ENCODE data around the gene NKD1. TPM values are rescaled to one million over a fixed set of nuclear protein-coding genes. Genes with fewer than 3 reads are reported as not detected.
A peak's percentile ranks its signal among the peaks of the same experiment; 100 is the strongest.

Gene NKD1
- polyA plus RNA-seq, 3 donors, result 0.01 TPM; not detected in 2

DNA sequence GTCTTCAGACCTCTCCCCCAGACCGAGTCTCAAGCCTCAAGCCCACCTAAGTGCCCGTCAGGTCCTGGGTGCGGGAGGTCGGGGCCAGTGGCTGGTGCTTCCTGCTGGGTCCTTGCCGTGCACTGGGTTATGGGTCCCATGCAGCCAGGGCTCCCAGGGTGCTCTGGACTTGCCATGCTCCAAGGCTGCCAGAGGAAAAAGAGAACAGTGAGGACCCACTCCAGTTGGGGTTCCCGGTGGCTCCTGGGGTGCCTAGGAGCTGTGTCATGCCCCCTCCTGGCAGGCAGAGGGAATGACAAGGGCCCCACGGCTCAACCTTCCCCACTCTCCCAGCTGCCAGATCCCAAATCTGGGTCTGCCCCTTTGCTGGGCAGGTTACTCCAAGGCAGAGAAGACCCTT is 129.2 kb downstream of the NKD1 start:
- Histone ChIP-seq H3K27ac (ENCODE audit: low read depth in 1 of 2, low read length in 2 of 2) (peak overlapping the region; percentile 7 to 100), H3K36me3 (replicated peaks in 1 of 2; ENCODE audit: control insufficient read depth in 1 of 2, insufficient read depth in 2 of 2, low read length in 2 of 2) (peaks cover 56 to 69% of the 10 kb centered on the region in 2 donors), H3K4me3 (replicated peaks in 1 of 3; ENCODE audit: low read depth in 2 of 3, low read length in 3 of 3) (no peak overlapping the region), H2AFZ (ENCODE audit: insufficient read depth, low read depth, low read length, poor library complexity, severe bottlenecking) (no peak overlapping the region), H3K79me2 (ENCODE audit: insufficient read depth, low read length) (peaks cover 96% of the 10 kb centered on the region), H3K9ac (ENCODE audit: insufficient read depth, low read length, poor library complexity, severe bottlenecking) (no peak overlapping the region), H3K27me3 (ENCODE audit: control insufficient read depth in 2 of 2, insufficient read depth in 2 of 2, low read length in 2 of 2) (no peaks in the 10 kb centered on the region), H3K4me2 (replicated peaks; ENCODE audit: extremely low read depth, low read length, poor library complexity, severe bottlenecking) (no peak overlapping the region), H3K9me3 (replicated peaks in 1 of 2; ENCODE audit: control insufficient read depth in 1 of 2, insufficient read depth in 1 of 2, low read length in 2 of 2) (peaks cover 22 to 26% of the 10 kb centered on the region in 2 donors), H3K4me1 (ENCODE audit: control insufficient read depth in 1 of 2, insufficient read depth in 2 of 2, low read length in 2 of 2) (peaks cover 43 to 61% of the 10 kb centered on the region in 2 donors), H4K20me1 (ENCODE audit: insufficient read depth, low read length) (peaks cover 42% of the 10 kb centered on the region)
- TF ChIP-seq, protein P1, sequence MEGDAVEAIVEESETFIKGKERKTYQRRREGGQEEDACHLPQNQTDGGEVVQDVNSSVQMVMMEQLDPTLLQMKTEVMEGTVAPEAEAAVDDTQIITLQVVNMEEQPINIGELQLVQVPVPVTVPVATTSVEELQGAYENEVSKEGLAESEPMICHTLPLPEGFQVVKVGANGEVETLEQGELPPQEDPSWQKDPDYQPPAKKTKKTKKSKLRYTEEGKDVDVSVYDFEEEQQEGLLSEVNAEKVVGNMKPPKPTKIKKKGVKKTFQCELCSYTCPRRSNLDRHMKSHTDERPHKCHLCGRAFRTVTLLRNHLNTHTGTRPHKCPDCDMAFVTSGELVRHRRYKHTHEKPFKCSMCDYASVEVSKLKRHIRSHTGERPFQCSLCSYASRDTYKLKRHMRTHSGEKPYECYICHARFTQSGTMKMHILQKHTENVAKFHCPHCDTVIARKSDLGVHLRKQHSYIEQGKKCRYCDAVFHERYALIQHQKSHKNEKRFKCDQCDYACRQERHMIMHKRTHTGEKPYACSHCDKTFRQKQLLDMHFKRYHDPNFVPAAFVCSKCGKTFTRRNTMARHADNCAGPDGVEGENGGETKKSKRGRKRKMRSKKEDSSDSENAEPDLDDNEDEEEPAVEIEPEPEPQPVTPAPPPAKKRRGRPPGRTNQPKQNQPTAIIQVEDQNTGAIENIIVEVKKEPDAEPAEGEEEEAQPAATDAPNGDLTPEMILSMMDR (IDR thresholded peaks at IDR 0.05), result peak; percentile 79
- no peaks in the 10 kb centered on the region for H3K27me3 Mint-ChIP-seq (ENCODE audit: low read depth in 3 of 3)
- peaks cover 47% of the 10 kb centered on the region for H3K4me1 Mint-ChIP-seq
- peaks cover 14 to 20% (median 17%) of the 10 kb centered on the region in 7 donors for H3K9me3 Mint-ChIP-seq
- intact Hi-C loops (cut with micrococcal nuclease), result loop anchor here in 1 of 2 donors (5.0 kb wide), 1 partner anchor 35 kb away; no protein-coding TSS in a partner anchor
- WGBS (ENCODE audit: insufficient coverage), result 98% methylated on average over 7 of the region's 7 CpGs
- H3K36me3 Mint-ChIP-seq, result peaks cover 66 to 74% of the 10 kb centered on the region in 2 donors
- no peak overlapping the region for H3K4me3 Mint-ChIP-seq
- DNase-seq, result peak in 1 of 3 donors; percentile 39
- peak overlapping the region in 6 of 7 donors; percentile 11 to 100 (median 80) for H3K27ac Mint-ChIP-seq

DNA sequence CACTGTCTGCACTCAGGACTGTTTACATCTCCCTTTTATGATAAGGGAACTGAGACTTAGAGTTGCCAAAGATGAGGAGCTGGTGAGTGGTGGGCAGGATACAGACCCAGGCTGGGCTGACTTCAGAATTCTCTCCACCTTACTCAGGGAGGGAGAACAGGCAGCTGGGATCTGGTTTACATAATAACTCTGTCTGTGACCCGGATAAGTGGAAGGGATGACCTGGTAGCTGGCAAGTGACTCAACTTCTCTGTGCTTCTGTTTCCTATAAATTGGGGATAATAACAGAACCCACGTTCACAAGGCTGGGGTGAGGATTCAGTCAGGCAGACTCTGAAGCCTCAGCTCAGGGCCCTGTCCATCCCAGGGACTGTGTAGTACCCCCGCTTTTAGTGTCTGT is 130.3 kb downstream of the NKD1 start:
- H4K20me1 ChIP-seq (ENCODE audit: insufficient read depth, low read length), result peaks cover 36% of the 10 kb centered on the region
- peaks cover 56 to 63% of the 10 kb centered on the region in 2 donors for H3K36me3 Mint-ChIP-seq
- DNase-seq, result peak; percentile 51 to 61 (median 53)
- peak overlapping the region; percentile 60 to 95 for H3K4me3 Mint-ChIP-seq
- no peak overlapping the region for H2AFZ ChIP-seq (ENCODE audit: insufficient read depth, low read depth, low read length, poor library complexity, severe bottlenecking)
- H3K79me2 ChIP-seq (ENCODE audit: insufficient read depth, low read length), result peaks cover 89% of the 10 kb centered on the region
- peaks cover 46 to 57% of the 10 kb centered on the region in 2 donors for H3K36me3 ChIP-seq (replicated peaks in 1 of 2; ENCODE audit: control insufficient read depth in 1 of 2, insufficient read depth in 2 of 2, low read length in 2 of 2)
- 33% methylated on average over 3 of the region's 3 CpGs for WGBS (ENCODE audit: insufficient coverage)
- peak overlapping the region; percentile 86 to 100 for H3K27ac ChIP-seq (ENCODE audit: low read depth in 1 of 2, low read length in 2 of 2)
- peaks cover 54 to 73% of the 10 kb centered on the region in 2 donors for H3K4me1 ChIP-seq (ENCODE audit: control insufficient read depth in 1 of 2, insufficient read depth in 2 of 2, low read length in 2 of 2)
- no peaks in the 10 kb centered on the region for H3K27me3 Mint-ChIP-seq (ENCODE audit: low read depth in 3 of 3)
- peaks cover 59% of the 10 kb centered on the region for H3K4me1 Mint-ChIP-seq
- intact Hi-C loops (cut with micrococcal nuclease), result loop anchor here in 1 of 2 donors (5.0 kb wide), 1 partner anchor 34 kb away; no protein-coding TSS in a partner anchor
- peak overlapping the region; percentile 84 for H3K9ac ChIP-seq (ENCODE audit: insufficient read depth, low read length, poor library complexity, severe bottlenecking)
- H3K4me2 ChIP-seq (replicated peaks; ENCODE audit: extremely low read depth, low read length, poor library complexity, severe bottlenecking), result peak overlapping the region; percentile 98
- peaks cover 3 to 11% (median 7%) of the 10 kb centered on the region in 7 donors for H3K9me3 Mint-ChIP-seq
- H3K27me3 ChIP-seq (ENCODE audit: control insufficient read depth in 2 of 2, insufficient read depth in 2 of 2, low read length in 2 of 2), result no peaks in the 10 kb centered on the region
- H3K9me3 ChIP-seq (replicated peaks in 1 of 2; ENCODE audit: control insufficient read depth in 1 of 2, insufficient read depth in 1 of 2, low read length in 2 of 2), result peaks cover 11 to 14% of the 10 kb centered on the region in 2 donors
- peak overlapping the region in 1 of 3 experiments; percentile 92 for H3K4me3 ChIP-seq (replicated peaks in 1 of 3; ENCODE audit: low read depth in 2 of 3, low read length in 3 of 3)
- peak overlapping the region; percentile 96 to 100 (median 96) for H3K27ac Mint-ChIP-seq
- TF ChIP-seq, protein P1 (IDR thresholded peaks at IDR 0.05), result no peak
